Mammary epithelial cell (primary cell): ENCODE data around the gene CDKAL1.

Experiments
- CTCF ChIP-seq, 2 donors: IDR thresholded peaks in 1 of 2; conservative IDR thresholded peaks in 1 of 2; 2 replicates each; pipeline ENCODE4 v1.5.1; 2011 to 2012; ENCODE audit warnings: inconsistent platforms in 2 of 2, low read length in 2 of 2, mild to moderate bottlenecking in 2 of 2, control low read depth in 1 of 2, low read depth in 1 of 2; ENCODE audit not compliant: insufficient read depth in 1 of 2; ENCODE audit errors: extremely low read depth in 1 of 2
- EZH2 ChIP-seq: IDR thresholded peaks from 2 replicates; pipeline ENCODE4 v1.6.1; 2012; ENCODE audit warnings: low read length, inconsistent platforms, borderline replicate concordance

- TF ChIP-seq CTCF (conservative IDR thresholded peaks at IDR 0.05 in 1 of 2, IDR thresholded peaks at IDR 0.05 in 1 of 2; ENCODE audit: extremely low read depth in 1 of 2, insufficient read depth in 1 of 2, low read depth in 1 of 2, low read length in 2 of 2): no peak
- TF ChIP-seq EZH2: no peak
These were observed 37.0 kb downstream of the CDKAL1 start for GRCh38 chr6:20571261-20571660.
